CD4-positive, alpha-beta T cell treated with Interleukin-6 for 4 hours (primary cell): Measurements from ENCODE around the gene REG1B.

ENCODE experiments used
- DNase-seq: peaks from one replicate; pipeline ENCODE4 v3.0.0-alpha.2; 2020; ENCODE audit warnings: mixed read lengths

REG1B gene

GRCh38 chr2:79087785-79088364 lies at the start of gene REG1B:
REG1B (minus strand) TSS chr2:79087993; CDS start chr2:79087612, 381 bp downstream.
- no peak for DNase-seq

- DNase-seq: no peak
Measured at GRCh38 chr2:79131687-79132086, 43.9 kb upstream of the REG1B start.

DNA sequence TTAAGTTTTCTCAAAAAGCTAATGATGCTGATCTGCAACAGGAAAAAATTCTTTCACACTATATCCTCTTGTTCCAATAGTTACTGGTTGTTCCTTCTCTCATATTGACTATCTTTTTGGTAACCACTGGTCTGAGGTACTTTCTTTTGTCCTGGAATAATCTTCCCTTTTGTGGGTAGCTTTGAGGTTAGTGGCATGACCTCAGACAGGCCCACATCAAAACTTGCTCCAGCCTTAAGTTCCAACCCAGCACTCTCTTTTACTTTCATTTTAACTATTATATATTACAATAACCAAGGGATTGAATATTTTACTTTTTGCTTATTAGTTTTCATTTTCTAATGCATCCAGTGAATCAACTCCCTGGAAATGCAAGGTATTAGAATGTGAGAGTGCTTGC lies 42.0 kb upstream of the REG1B start:
- no peak for DNase-seq

- no peak for DNase-seq
Measured at GRCh38 chr2:79129260-79129659, 41.5 kb upstream of the REG1B start.

GRCh38 chr2:79128406-79128805 lies 40.6 kb upstream of the REG1B start:
- DNase-seq: no peak

- no peak for DNase-seq
Measured at GRCh38 chr2:79125721-79125985, 37.9 kb upstream of the REG1B start.

DNA sequence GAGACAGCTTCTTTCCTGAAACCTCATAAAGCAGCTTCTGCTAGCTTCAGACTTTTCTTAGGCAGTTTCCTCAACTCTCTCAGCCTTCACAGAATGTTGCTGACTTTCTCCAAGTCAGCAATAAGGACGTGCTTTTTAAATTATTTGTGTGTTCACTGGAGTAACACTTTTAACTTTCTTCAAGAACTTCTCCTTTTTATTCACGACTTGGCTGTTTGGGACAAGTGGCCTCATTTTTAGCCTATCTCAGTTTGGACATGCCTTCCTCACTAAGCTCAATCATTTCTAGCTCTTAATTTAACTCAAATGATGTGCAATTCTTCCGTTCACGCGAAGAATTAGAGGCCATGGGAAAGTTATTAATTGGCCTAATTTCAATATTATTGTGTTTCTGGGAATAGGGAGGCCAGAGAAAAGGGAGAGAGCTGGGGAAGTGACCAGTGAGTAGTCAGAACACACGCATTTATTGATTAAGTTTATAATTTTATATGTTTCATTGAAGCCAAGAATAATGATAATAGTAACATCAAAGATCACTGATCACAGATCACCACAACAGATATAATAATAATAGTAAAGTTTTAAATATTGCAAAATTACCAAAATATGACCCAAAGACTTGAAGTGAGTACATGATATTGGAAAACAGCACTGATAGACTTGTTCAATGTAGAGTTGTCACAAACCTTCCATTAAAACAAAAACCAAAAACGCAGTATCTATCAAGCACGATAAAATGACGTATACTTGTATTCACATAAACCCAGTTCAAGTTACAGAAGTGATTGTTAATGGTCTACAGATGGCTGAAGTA lies 37.3 kb upstream of the REG1B start:
- no peak for DNase-seq

DNA sequence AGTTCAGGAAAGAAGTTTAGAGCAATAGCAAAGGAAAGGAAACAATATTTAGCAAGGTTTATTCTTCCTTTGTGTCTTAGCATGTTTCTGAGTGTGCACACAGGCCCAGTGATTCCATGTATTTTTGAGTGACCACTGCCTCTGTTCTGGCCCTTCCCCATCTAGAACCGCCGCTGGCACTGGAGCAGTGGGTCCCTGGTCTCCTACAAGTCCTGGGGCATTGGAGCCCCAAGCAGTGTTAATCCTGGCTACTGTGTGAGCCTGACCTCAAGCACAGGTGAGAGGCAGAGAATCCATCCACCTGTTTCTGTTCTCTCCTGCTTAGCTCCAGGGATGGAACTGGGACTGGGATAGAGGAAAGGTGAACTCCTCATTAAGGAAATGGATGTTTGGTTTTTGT lies 34.9 kb upstream of the REG1B start:
- no peak for DNase-seq

GRCh38 chr2:79120194-79120713 lies 32.5 kb upstream of the REG1B start, which contains the start of gene REG1A:
REG1A (plus strand) TSS chr2:79120488; CDS start chr2:79120862, 374 bp downstream.
- no peak for DNase-seq

DNA sequence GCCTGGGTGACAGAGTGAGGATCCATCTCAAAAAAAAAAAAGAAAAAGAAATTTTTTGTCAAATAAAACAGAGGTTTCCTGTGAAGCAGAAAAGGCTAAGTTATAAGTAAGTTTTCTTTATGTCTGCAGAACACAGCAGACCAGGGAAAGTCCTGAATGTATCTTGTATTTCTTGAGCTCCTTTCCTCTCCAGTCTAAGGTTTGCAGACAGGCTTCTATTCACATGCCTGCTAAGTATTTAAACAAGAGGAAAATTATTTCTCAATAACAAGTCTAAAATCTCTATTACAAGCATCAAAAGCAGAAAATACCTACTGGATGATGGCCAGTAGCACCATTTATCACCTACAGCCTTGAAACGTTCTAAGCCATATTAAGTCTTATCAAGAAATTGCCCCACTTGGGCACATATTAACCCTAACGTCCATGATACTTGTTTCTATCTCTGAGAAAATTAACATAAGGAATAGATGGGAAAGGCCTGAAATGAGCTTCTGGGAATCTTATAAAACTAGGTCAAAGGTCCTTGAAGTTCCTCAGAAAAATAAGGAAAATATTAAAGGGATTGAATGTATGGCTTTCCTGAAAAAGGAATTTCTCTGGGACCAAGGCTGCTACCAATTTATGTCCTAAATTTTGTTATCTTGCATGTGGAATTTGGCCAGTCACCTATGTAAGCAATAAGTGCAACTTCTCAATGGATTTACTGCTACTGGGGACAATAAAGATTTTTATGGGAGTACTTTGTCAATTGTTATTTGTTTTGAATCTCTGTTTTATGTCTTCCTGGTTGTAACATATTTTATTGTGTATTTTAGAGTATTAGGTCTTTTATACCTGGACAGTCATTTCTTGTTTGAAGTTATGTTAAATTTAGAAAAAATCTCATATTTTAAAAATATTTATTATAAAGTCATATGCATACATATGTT lies 29.5 kb upstream of the REG1B start:
- DNase-seq: no peak

DNA sequence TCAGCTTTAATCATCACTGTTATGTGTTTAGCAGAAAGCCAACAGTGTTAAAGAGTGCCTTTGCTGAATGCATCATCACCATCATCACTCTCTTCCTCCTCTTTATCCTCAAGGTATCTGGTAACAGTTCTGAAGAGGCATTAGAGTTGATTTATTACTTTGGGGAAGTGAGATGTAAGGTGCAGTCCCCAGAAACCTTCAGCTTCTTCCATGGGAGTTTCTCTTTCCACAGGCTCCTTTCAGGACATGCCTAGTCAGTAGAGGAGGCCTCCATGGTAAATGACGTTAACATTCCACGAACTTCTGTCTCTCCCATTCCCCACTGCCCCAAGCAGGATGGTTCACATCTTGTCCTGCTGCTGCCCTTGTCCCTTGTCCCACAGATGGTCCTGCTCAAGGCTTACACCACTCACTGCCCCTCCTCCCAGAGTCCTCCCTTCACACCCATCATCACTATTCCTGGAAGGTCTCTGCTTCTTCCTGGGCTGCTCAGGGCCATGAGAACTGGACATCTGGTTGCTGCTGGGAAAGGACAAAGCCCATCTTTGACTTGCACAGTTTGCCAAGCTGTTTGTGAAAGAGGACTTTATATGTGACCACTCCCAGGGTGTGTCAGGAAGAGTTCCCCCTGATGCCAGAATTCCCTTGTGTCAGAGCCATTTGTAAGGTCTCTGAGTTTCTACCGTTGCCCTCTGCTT lies 27.2 kb upstream of the REG1B start:
- no peak for DNase-seq

DNA sequence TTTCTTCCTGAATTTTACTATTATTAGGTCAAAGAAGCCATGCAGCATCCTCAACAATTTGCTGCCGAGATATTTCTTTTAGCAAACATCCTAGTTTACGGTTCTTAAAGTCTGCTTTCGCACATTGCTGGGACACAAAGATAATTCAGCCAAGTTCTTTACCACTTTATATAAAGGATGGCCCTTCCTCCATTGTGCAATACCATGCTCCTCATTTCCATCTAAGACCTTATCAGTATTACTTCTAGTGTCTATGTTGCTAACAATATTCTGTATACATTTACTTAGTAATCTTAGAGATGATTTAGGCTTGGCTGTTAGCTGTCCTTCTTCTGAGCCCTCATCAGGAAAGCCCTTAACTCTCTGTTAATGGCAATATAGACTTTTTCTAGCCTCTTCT lies 24.5 kb upstream of the REG1B start:
- DNase-seq: no peak

GRCh38 chr2:79105259-79105658 lies 17.5 kb upstream of the REG1B start:
- no peak for DNase-seq

GRCh38 chr2:79103214-79103613 lies 15.4 kb upstream of the REG1B start:
- no peak for DNase-seq

DNA sequence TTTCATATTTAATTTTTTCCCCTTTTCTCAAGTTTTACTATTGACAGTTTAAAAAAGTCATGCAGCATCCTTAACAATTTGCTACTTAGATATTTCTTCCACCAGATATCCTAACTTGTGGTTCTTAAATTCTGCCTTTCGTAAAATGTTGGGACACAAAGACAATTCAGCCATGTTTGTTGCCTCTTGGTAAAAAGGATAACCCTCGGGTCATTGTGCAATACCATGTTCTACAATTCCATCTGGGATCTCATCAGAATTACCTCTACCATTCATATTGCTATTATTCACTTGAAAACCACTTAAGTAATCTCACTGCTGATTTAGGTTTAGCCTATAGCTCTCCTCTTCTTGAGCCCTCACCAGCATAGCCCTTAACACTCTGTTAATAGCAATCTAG lies 13.2 kb upstream of the REG1B start:
- DNase-seq: no peak

GRCh38 chr2:79100285-79100684 lies 12.5 kb upstream of the REG1B start:
- DNase-seq: no peak

DNA sequence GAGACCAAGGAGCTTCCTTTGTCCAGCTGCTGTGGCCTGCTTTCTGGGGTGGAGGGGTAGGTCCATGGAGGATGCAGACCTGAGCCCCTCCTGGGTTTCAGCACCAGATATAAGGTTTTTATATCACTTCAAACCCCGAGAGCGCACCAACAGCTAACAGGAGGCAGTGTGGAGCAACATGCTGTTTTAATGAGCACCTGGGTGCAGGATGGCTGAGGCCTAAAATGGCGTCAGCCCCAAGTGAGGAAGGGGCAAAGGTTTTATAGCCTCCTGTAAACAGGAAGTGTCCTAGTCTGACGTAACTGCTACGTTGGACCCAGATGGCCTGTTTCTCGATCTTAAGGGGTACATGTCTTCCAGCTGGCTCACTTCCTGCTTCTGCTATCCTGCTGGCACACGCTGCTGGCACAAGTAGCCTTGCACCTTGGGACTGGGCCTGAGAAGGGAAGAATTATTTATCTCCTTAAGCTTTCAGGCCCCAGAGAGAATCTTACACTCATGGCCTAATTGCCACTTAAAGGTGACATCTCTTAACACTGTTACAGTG lies 11.4 kb upstream of the REG1B start:
- DNase-seq: no peak

DNA sequence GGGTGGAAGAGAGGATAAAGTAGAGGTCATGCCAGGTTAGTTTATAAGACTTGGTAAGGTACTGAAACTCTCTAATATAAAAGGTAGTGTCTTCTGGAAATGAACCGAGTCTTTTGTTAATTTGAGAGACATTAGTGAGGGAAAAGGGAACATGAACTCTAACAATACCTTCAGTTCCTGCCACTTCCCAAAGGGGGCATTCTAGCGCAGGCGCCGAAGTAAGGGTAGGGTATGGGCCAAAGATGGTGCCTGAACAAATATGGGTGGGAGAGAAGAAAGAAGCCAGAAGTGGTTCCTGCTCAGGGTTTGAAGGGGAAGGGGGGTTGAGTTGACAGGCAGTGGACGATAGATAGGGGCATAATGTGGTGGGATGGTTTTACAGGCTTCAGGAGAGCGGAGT lies 10.1 kb upstream of the REG1B start:
- DNase-seq: no peak

DNA sequence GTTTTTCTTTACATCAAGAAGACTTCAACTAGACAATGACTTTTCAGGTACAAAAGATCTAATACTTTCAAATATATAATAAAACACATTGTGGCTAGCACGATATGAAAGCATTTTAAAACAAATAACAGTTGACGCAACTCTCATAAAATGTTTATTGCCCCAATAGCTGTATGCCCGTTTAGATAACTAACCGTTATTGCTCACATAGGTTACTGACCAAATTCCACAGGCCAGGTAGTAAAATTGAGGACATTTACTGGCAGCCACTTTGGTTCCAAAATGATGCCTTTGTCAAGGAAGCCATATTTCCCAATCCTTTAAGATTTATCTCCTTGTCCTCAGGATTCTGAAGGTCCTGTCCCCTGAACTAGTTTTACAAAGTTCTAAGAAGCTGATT lies 2.9 kb upstream of the REG1B start:
- no peak for DNase-seq

- DNase-seq: no peak
Measured at GRCh38 chr2:79086255-79086654, 1.5 kb downstream of the REG1B start.

- no peak for DNase-seq
Measured at GRCh38 chr2:79085382-79085781, 2.4 kb downstream of the REG1B start.

DNA sequence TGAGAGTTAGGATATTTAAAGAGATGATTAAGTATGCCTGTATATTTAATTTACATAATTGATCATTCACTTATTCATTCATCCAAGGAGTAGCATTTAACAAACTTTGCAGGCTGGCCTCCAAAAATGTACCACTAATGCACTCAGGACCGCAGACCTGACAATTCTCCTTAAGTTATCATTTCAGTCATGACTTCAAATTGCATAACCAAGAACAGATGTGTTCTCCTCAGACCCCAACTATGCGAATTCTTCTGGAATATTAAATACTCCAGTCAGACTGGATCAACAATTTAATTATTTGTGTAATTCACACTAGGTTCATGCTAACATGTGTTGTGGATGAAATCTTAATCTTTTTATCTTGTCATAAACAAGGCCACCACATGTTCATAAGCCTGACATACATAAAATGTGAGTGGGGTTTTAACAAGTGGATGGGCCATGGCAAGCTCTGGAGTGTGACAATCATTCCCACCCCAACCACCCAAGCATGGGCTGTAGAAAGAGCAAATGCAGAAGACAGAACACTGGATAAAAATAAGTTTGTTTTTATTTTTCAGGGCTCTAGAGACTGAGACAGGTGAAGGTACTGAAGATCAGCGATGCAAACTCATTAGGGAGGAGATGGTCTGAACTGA lies 3.2 kb downstream of the REG1B start:
- DNase-seq: no peak
